Uterus (tissue), 4 donors: ENCODE measurements around the gene MSANTD1. TPM values are rescaled to one million over a fixed set of nuclear protein-coding genes. Genes with fewer than 3 reads are reported as not detected.

Experiments used
- DNase-seq, 2 donors: peaks; one replicate each; pipeline ENCODE4 v3.0.0-alpha.2; 2019 to 2020
- H3K27ac ChIP-seq, 2 donors: fragments of 200-600 bp; sonication (generic); 1 replicate in 1 of 2; 2 replicates in 1 of 2; pipeline ENCODE4 v1.5.1; 2016 to 2018
- H3K27me3 ChIP-seq, 2 donors: fragments of 200-600 bp; sonication (generic); one replicate each; pipeline ENCODE4 v1.5.1; 2018 to 2019; ENCODE audit warnings: control low read depth in 1 of 2
- H3K36me3 ChIP-seq, 2 donors: fragments of 200-600 bp; sonication (generic); one replicate each; pipeline ENCODE4 v1.5.1; 2019; ENCODE audit warnings: control low read depth in 1 of 2
- H3K4me1 ChIP-seq, 2 donors: fragments of 200-600 bp; sonication (generic); one replicate each; pipeline ENCODE4 v1.5.1; 2018 to 2019; ENCODE audit warnings: control low read depth in 1 of 2
- H3K4me3 ChIP-seq, 2 donors: fragments of 200-600 bp; sonication (generic); 1 replicate in 1 of 2; 2 replicates in 1 of 2; pipeline ENCODE4 v1.5.1; 2018 to 2019; ENCODE audit warnings: mild to moderate bottlenecking in 1 of 2
- H3K9me3 ChIP-seq, 2 donors: fragments of 200-600 bp; sonication (generic); one replicate each; pipeline ENCODE4 v1.5.1; 2019; ENCODE audit warnings: control low read depth in 1 of 2
- CTCF ChIP-seq, 4 experiments: fragments of 200-600 bp in 2 of 4; fragments of 450-650 bp in 2 of 4; sonication (generic) in 2 of 4; IDR thresholded peaks; one replicate each; pipeline ENCODE4 v1.5.1; 2016 to 2019; ENCODE audit warnings: antibody characterized with exemption in 4 of 4, mild to moderate bottlenecking in 2 of 4, moderate library complexity in 1 of 4
- POLR2A ChIP-seq, 2 donors: fragments of 450-650 bp; IDR thresholded peaks; one replicate each; pipeline ENCODE4 v1.6.1; 2016; ENCODE audit warnings: antibody characterized with exemption in 2 of 2, mild to moderate bottlenecking in 1 of 2, moderate library complexity in 1 of 2
- intact Hi-C: fragments of 100-400 bp; cut with DNase I; formaldehyde crosslinking; loops from one replicate; pipeline ENCODE4 v1.15.1; 2023; ENCODE audit warnings: low total_unique reads
- total RNA-seq, 4 donors: library from RNA; depleted of rRNA in 3 of 4; stranded (reverse); fragments of >200 nt in 3 of 4; gene quantifications; one replicate each; pipeline versions ENCODE4 v1.1.0 to v1.2.4, GENCODE V29; 2014 to 2023
- donor health status: DM: yes; HTN: yes; CAD: no.

Gene MSANTD1
- total RNA-seq, 4 donors from 2014 or later, result 1.3 to 3.3 (median 2.1) TPM; not detected in 1

- no peak overlapping the region for H3K27ac ChIP-seq
- TF ChIP-seq CTCF (IDR thresholded peaks at IDR 0.05), result no peak
- no peak for TF ChIP-seq POLR2A (IDR thresholded peaks at IDR 0.05)
- intact Hi-C loops, result no loop called here
- no peaks in the 10 kb centered on the region for H3K4me1 ChIP-seq
- no peaks in the 10 kb centered on the region for H3K27me3 ChIP-seq
- no peaks in the 10 kb centered on the region for H3K36me3 ChIP-seq
- DNase-seq, result no peak
- no peaks in the 10 kb centered on the region for H3K9me3 ChIP-seq
- no peak overlapping the region for H3K4me3 ChIP-seq
Observed at GRCh38 chr4:3228881-3229280, 20.1 kb upstream of the MSANTD1 start.

GRCh38 chr4:3229328-3229727, 19.6 kb upstream of the MSANTD1 start:
- no peak overlapping the region for H3K27ac ChIP-seq
- H3K4me3 ChIP-seq, result no peak overlapping the region
- no peaks in the 10 kb centered on the region for H3K27me3 ChIP-seq
- TF ChIP-seq POLR2A (IDR thresholded peaks at IDR 0.05) (no peak), CTCF (IDR thresholded peaks at IDR 0.05) (no peak)
- no peaks in the 10 kb centered on the region for H3K4me1 ChIP-seq
- H3K36me3 ChIP-seq, result no peaks in the 10 kb centered on the region
- DNase-seq, result no peak
- intact Hi-C loops, result no loop called here
- no peaks in the 10 kb centered on the region for H3K9me3 ChIP-seq

GRCh38 chr4:3229964-3230363, 19.0 kb upstream of the MSANTD1 start:
- H3K27ac ChIP-seq, result no peak overlapping the region
- TF ChIP-seq CTCF (IDR thresholded peaks at IDR 0.05) (no peak), POLR2A (IDR thresholded peaks at IDR 0.05) (no peak)
- intact Hi-C loops, result no loop called here
- no peaks in the 10 kb centered on the region for H3K9me3 ChIP-seq
- H3K36me3 ChIP-seq, result no peaks in the 10 kb centered on the region
- no peaks in the 10 kb centered on the region for H3K4me1 ChIP-seq
- DNase-seq, result no peak
- no peaks in the 10 kb centered on the region for H3K27me3 ChIP-seq
- H3K4me3 ChIP-seq, result no peak overlapping the region

GRCh38 chr4:3231471-3231870, 17.5 kb upstream of the MSANTD1 start:
- intact Hi-C loops, result no loop called here
- H3K4me1 ChIP-seq, result no peaks in the 10 kb centered on the region
- no peak overlapping the region for H3K27ac ChIP-seq
- H3K27me3 ChIP-seq, result no peaks in the 10 kb centered on the region
- no peak for DNase-seq
- no peak overlapping the region for H3K4me3 ChIP-seq
- no peaks in the 10 kb centered on the region for H3K9me3 ChIP-seq
- TF ChIP-seq POLR2A (IDR thresholded peaks at IDR 0.05), result no peak
- TF ChIP-seq CTCF (IDR thresholded peaks at IDR 0.05), result no peak
- no peaks in the 10 kb centered on the region for H3K36me3 ChIP-seq

- Histone ChIP-seq H3K4me1 (no peaks in the 10 kb centered on the region), H3K9me3 (no peaks in the 10 kb centered on the region), H3K36me3 (no peaks in the 10 kb centered on the region), H3K27ac (no peak overlapping the region), H3K4me3 (no peak overlapping the region), H3K27me3 (no peaks in the 10 kb centered on the region)
- no peak for TF ChIP-seq CTCF (IDR thresholded peaks at IDR 0.05)
- no peak for TF ChIP-seq POLR2A (IDR thresholded peaks at IDR 0.05)
- DNase-seq, result no peak
- intact Hi-C loops, result no loop called here
Observed at GRCh38 chr4:3232001-3232400, 17.0 kb upstream of the MSANTD1 start.
